CD4-positive, alpha-beta T cell treated with Interleukin-6 at 100 ng/mL for 8 hours (primary cell): ENCODE results near the gene GATM.
"Not testable (repeated sequence)": the region's sequence is repeated elsewhere in the genome, so short reads cannot be mapped to it uniquely, and the experiment has no call there.

Experiments used
- DNase-seq: peaks from one replicate; pipeline ENCODE4 v3.0.0-alpha.2; 2020; ENCODE audit warnings: mixed read lengths, low spot score

The GATM gene

DNA sequence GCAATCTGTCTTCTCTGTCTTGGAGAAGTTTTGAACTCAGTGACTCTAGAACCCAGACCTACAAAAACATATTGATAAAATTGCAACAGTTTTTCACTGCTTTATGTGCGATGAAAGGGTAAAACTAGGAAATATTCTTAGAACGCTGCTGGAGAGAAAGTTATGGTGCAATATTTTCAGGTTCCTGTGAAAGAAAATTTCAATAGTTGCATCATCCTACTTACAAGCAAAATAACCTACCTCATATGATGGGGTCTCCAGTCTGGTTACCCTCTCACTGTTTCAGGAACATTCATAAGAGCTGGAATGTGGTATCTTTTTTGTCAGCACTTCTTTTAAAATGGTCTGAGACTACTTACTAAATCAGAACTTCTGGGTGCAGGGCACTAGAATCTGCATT lies 27.1 kb downstream of the GATM start:
- DNase-seq = no peak

DNA sequence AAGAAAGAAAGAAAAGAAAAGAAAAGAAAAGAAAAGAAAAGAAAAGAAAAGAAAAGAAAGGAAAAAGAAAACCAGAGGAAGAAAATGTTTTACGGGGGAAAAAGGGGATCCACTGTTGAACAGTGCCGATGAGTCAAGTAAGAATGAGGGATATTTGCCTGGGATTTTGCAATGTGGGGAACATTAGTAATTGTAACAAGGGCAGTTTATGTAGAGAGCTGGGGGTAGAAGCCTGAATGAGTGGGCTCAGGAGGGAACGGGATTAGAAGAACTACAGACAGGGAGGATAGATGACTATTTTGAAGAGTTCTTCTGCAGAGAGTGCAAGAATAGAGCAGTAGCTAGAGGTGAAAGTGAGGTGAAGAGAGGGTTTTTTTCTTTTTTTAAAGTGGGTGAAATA lies 28.7 kb downstream of the GATM start:
- DNase-seq = no peak

DNA sequence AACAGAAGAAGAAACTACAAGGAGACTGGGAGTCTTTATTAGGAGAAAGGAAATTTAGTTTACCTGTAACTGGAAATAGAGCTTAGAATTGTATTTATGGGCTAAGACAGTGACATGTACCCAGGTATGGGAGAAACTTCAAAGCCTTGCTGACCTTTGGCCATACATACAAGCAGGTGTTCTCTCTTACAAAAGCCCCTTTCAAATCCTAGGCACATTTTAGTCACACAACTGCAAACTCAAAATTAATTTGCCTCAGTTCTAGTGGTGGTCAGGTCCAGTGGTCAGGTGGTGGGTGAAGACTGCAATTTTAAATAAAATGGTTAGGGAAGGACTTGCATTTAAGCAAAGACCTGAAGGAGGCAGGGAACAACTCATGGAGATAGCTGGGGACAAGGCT lies 30.4 kb downstream of the GATM start:
- no peak for DNase-seq

DNA sequence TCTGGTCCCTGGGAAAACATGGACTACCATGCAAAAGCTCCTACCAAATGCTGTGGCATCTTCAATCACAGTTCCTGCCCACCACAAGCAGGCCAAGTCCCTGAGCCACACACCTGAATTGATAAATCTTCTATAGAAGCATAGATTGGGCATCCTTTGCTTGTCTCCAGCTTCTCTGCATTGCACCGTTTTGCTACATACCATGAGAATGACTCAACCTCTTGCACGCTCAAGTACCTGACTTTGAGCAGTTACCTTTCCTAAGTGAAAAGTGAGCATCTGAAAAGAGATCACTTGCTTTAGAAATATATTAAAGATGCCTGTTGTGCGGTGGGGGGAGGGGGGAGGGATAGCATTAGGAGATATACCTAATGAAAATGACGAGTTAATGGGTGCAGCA lies 31.3 kb downstream of the GATM start:
- DNase-seq = no peak

DNA sequence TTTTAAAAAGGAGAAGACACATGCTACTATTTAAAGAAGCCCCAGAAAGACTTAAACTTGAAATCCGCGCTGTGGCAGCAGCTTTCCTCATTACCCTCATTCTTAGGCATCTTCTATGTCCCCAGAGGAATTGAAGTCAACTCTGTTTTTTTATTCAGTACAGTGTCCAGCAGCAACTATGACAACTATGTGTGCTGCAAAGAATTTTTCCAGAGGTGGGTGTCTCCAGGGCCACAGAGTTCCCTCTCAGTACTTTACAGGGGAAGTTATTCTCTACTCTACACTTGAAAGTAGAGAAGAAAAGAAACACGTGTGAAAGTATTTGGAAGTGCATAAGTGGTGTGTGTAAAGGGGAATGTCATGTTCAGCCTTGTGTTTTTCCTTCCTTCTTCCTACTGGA lies 32.0 kb downstream of the GATM start:
- no peak for DNase-seq

DNA sequence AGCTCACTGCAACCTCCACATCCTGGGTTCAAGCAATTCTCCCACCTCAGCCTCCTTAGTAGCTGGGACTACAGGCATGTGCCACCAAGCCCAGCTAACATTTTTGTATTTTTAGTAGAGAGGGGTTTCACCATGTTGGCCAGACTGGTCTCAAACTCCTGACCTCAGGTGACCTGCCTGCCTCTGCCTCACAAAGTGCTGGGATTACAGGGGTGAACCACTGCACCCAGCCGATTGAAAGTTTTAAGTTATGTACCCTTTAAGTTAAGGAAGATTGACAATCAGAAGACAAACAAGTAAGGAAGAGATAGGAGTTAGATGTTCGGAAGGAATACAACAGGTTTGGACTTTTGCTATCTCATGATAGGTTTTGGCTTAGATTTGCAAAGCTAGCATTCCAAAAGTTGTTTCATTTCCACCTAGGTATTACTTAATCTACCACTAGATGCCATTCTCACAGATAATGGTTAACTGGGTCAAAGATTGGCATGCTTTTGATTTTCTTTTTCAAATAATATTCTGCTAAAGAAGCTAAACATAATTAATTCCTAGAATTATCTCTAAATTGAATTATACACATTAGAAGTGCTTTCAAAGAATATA lies 35.0 kb downstream of the GATM start:
- no peak for DNase-seq

DNA sequence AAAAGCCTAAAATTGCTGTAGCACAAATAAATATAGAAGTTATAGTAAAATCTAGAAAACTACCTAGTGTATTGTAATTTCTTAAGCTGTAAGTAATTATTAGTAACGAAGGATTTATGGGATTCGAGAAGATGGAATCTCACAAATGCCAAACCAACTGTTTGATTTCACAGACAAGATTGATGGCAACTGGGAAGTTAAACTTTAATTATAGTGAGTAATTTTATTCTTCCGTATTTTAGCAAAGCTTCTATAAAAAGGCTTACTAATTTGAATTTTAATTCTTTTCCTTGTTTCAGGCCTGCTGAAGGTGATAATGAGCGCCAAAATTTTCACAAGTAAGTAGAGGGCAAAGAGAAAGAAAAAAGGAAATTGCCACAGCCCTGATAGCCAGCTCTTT lies 36.6 kb downstream of the GATM start:
- DNase-seq = no peak

DNA sequence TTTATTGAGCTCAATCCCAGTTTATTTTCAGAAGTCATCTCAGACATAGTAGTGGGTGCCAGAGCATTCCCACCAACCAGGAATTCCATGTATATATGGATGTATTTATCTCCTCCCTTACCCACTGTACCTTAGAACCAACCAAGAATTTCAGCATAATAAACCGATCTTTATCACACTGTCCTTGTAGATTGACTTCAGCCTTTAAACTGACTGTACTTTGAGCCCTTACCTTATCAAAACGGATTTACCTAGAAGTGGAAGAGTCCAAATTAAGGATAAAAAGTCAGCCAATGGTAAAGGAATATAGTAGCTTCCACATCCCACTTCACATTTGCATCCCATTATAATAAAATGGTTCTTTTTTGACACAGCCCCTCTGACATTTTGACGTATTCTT lies 37.9 kb downstream of the GATM start:
- DNase-seq = no peak

DNA sequence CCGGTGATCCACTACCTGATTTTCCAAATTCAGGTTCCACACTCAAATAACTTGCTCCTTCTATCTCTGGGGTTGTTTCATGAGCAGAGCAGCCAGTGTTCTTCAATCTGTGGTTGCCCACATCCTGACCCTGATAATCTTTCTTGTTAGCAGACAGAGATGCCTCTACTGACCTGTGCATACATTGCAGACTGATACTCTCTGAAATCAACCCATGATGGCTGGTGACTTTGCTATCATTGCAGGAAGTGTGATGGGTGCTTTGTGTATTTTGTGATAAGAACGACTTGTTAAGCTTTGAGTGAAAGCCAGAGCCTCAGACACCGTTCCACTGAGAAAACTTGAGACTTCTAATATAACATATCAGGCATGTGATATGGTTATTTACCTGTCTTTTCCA lies 39.9 kb downstream of the GATM start:
- no peak for DNase-seq

DNA sequence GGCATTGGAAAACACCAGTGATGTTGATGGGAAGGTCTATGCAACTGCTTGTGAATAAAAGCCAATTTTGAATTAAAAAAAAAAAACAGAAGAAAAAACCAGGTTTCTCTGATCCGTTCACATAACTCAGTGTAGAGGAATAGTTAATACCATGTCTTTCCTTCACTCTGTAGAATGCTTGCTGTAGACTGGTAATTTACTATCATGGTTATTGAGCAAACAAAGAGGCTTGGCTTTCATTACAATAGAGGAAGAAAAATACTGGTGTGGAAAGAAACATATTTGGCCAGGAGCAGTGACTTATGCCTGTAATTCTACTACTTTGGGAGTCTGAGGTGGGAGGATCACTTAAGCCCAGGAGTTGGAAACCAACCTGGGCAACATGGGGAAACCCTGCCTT lies 41.1 kb downstream of the GATM start:
- no peak for DNase-seq

DNA sequence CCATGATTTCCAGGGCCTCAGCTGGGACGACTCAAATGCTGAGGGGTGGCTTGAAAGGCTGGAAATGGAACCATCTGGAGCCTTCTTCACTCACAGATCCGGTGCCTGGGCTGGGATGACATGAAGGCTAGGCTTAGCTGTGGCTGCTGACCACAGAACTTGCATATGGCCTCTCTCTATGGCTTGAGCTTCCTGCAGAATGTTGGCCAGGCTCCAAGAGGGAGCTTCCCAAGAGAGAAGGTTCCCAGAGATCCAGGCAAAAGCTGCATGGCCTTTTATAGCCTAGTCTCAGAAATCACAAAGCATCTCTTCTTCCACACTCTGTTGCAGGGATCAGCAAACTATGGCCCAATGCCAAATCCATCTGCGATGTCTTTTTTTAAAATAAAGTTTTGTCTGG lies 44.8 kb downstream of the GATM start:
- DNase-seq = no peak

DNA sequence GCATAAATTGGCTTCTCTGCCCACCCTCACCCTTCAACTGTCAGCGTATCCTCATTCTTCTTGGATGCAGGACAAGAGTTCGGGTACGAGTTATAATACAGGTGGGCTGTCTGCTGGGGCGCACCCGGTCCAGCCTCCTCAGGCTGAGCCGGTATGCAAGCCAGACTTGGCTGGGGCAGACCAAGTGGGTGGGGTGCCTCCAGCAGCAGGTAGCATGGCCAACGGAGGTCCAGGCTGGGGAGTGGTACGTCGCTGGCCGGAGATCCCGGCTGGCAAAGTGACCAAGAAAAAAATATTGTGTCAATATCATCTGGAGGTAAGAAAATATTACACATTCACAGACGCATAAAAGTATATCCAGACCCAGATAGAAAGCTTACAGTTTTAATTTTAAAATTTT lies 45.6 kb downstream of the GATM start:
- DNase-seq = no peak

DNA sequence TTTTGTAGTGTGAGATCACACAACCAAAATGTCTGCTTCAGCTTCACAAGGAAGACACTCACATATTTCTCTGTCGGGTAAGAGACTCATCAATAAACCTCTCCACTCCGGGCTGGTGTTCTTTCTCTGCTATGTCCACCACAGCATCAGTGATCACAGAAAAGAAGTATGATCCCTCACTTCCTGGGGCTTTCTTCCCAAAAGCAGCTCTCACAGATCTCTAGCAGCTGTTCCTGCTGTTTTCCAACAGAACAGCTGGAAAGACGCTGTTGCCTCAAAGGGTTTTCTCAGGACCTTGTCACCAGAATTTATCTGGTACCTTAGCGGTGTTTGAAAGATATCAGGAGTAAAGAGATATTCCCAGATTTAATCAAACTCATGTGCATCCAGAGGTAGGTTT lies 46.4 kb downstream of the GATM start:
- DNase-seq = no peak

DNA sequence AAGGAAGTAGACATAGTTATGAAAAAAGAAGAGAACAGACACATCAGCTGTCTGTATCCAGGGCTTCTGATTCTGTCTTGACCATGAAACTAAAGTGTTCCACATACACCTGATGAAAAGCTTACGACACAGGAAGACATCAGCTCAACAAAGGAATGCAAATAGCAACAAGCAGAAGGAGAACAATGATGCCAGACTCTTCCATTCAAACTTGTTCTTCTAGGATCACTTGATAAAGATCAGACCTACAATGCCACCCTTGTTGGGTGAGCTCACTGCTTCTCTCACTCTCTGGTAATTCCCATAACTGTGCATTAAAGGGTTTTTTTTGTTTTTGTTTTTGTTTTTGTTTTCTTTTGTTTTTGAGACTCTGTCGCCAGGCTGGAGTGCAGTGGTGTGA lies 49.7 kb downstream of the GATM start:
- DNase-seq = no peak

DNA sequence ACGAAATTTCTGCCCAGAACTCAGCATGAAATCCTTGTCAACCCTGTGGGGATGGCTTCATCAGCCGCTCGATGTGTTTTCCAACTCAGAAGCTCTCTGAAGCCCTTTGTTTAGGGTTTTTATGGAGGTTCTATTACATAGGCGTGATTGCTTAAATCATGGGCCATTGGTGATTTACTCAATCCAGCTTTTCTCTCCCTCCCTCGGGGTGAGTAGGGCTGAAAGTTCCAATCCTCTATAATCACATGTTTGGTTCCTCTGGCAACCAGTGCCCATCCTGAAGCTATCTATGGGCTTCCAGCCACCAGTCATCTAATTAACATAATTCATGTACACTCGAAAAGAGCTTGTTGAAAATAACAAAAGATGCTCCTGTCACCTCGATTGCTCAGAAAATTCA lies 51.6 kb downstream of the GATM start:
- DNase-seq = no peak

DNA sequence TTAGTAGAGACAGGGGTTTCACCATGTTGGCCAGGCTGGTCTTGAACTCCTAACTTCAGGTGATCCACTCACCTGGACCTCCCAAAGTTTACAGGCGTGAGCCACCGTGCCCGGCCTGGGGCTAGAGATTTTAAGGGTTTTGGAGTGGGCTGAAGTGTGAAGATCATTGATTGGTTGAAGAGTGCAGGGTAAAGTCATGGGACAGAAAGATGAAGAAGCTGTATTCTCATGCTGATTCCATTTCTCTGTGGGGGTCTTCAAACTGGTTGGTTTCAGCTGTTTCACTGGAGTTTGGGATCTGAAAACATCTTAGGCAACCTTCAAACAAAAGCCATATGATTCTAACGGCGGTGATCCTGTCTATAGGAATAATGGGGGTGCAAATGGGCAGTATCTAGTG lies 52.1 kb downstream of the GATM start:
- no peak for DNase-seq

DNA sequence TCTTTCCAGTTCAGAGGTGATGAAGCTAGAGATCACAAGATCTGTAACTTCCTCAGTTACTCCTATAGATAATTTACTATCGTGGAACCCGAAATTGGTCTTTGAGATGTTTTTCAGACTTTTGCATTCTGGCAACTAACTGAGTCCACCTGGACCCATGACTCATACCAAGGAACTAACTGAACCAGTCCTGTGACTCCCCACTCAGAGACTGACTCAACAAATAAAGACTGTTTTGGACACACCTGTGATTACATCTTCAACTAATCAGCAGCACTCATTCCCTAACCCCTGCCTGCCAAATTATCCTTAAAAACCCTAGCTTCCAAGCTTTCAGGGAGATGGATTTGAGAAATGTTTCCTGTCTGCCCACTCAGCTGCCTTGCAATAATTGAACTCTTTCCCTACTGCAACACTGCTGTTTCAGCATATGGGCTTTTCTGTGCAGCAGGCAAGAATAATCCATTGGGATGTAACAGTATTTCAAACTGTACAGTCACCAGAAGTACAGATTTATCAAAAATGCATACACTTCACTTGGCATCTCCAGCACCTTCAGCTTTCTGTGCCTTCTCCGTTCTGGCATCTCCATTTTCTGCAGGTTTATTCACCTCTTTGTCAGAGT lies 57.7 kb downstream of the GATM start:
- DNase-seq = no peak

DNA sequence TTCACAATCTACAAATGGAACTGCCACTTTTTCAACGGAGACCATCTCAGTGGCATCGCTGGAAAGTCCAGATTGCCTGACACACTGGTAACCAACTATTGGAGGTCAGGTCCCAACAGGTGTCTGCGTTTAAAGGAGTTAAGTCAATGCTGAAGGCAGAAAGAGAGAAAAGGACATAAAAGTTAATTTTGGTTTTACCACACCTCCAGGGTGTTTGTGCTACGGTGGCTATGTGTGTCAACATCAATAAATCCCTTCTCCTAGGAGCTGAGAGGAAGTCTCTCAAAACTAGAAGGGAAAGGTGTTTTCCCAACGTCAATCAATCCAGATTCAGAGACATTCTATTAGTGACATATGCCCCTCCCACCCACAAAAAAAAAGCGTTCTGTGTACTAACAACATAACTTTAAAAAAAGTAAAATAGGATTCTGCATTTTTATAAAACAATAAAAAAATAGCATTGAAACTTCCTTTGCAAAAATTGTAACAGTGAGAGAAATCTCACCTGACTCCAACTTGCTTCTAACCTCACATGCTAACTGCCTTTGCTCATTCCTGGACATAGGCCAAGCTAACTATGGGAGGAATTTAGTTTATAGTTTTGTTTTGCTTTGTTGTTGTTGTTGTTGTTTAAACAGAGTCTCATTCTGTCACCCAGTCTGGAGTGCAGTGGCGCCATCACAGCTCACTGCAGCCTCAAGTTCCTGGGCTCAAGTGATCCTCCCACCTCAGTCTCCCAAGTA lies 58.7 kb downstream of the GATM start:
- no peak for DNase-seq

DNA sequence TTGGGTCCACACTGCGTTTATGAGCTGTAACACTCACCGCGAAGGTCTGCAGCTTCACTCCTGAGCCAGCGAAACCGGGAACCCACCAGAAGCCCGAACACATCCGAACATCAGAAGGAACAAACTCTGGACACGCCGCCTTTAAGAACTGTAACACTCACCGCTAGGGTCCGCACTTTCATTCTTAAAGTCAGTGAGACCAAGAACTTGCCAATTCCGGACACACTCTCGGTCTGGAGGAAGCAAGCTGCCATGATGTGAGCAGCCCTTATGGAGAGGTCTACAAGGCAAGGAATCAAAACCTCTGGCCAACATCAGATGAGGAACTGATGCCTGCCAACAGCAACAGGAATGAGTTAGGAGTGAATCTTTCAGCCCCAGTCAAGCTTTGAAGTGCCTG lies 63.4 kb downstream of the GATM start:
- DNase-seq = no peak

DNA sequence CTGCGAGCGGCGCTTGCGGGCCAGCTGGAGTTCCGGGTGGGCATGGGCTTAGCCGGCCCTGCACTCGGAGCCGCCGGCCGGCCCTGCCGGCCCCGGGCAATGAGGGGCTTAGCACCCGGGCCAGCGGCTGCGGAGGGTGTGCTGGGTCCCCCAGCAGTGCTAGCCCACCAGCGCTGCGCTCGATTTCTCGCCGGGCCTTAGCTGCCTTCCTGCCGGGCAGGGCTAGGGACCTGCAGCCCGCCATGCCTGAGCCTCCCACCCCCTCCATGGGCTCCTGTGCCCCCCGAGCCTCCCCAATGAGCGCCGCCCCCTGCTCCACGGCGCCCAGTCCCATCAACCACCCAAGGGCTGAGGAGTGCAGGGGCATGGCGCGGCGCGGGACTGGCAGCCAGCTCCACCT lies 64.2 kb downstream of the GATM start:
- not testable (repeated sequence) for DNase-seq
